HG03064 (cell line): ENCODE results near the gene PASK.

Experiments
- ATAC-seq: cut with Tn5 transposase; IDR thresholded peaks from one replicate; pipeline ENCODE4 v1.9.1; 2021; ENCODE audit warnings: low read depth; ENCODE audit not compliant: unreplicated experiment

PASK gene

GRCh38 chr2:241068942-241069810 lies 80.1 kb downstream of the PASK start:
- no peak for ATAC-seq

GRCh38 chr2:241068136-241068941 lies 80.9 kb downstream of the PASK start:
- no peak for ATAC-seq

- ATAC-seq: no peak
These were observed 81.7 kb downstream of the PASK start for GRCh38 chr2:241067501-241068135.

GRCh38 chr2:241066893-241067341 lies 82.4 kb downstream of the PASK start:
- no peak for ATAC-seq

- ATAC-seq: no peak
These were observed 82.9 kb downstream of the PASK start for GRCh38 chr2:241066171-241066892.

GRCh38 chr2:241065355-241065803 lies 83.9 kb downstream of the PASK start:
- ATAC-seq: no peak

GRCh38 chr2:241064802-241065354 lies 84.4 kb downstream of the PASK start:
- no peak for ATAC-seq

GRCh38 chr2:241064008-241064801 lies 85.1 kb downstream of the PASK start:
- ATAC-seq: no peak

- ATAC-seq: no peak
These were observed 85.7 kb downstream of the PASK start for GRCh38 chr2:241063587-241063986.

- no peak for ATAC-seq
These were observed 86.2 kb downstream of the PASK start for GRCh38 chr2:241063093-241063551.

- no peak for ATAC-seq
These were observed 86.7 kb downstream of the PASK start for GRCh38 chr2:241062389-241063092.

- no peak for ATAC-seq
These were observed 88.0 kb downstream of the PASK start for GRCh38 chr2:241061275-241061674.
